ENCODE measurements around the gene ITGA11.

- no peak for TF ChIP-seq CTCF (IDR thresholded peaks at IDR 0.05)
- TF ChIP-seq EP300 (IDR thresholded peaks at IDR 0.05): no peak
- no peak for TF ChIP-seq POLR2AphosphoS5 (IDR thresholded peaks at IDR 0.05)
These were observed 119.2 kb downstream of the ITGA11 start for GRCh38 chr15:68312701-68313204.

Measured in stomach (tissue), 4 donors.